GM23338 (cell line): ENCODE measurements around the gene RSPH3.

Experiments
- CTCF ChIP-seq, 2 experiments: fragments of 200-600 bp in 1 of 2; sonication (generic) in 1 of 2; conservative IDR thresholded peaks; 2 replicates each; pipeline versions ENCODE4 v1.5.1 to v1.6.1; 2016 to 2017; ENCODE audit warnings: antibody characterized with exemption in 2 of 2, low read depth in 2 of 2, mild to moderate bottlenecking in 2 of 2, moderate library complexity in 1 of 2
- EZH2 ChIP-seq: fragments of 200-600 bp; sonication (generic); IDR thresholded peaks from one replicate; pipeline ENCODE4 v1.8.0; 2017; ENCODE audit warnings: antibody characterized with exemption, mild to moderate bottlenecking, low read depth; ENCODE audit not compliant: unreplicated experiment
- EZH2phosphoT487 ChIP-seq: fragments of 200-600 bp; sonication (generic); IDR thresholded peaks from one replicate; pipeline ENCODE4 v1.8.1; 2018; ENCODE audit warnings: antibody characterized with exemption; ENCODE audit not compliant: unreplicated experiment
- POLR2AphosphoS5 ChIP-seq: IDR thresholded peaks from 2 replicates; pipeline ENCODE4 v1.6.1; 2016; ENCODE audit warnings: antibody characterized with exemption, low read depth

DNA sequence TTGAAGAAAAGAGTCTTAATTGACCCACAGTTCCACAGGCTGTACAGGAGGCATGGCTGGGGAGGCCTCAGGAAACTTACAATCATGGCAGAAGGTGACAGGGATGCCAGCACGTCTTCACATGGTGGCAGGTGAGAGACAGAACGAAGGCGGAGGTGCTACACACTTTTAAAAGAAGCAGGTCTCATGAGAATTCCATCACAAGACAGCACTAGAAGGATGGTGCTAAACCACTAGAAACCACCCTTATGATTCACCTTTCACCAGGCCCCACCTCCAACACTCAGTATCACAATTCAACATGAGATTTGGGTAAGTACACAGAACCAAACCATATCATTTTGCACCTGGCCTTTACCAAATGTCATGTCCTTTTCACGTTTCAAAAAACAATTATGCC lies 23.9 kb upstream of the RSPH3 start:
- no peak for TF ChIP-seq EZH2
- TF ChIP-seq CTCF (conservative IDR thresholded peaks at IDR 0.05; ENCODE audit: low read depth in 2 of 2) = no peak
- TF ChIP-seq EZH2phosphoT487 = no peak
- TF ChIP-seq POLR2AphosphoS5 = no peak
